Activated CD8-positive, alpha-beta memory T cell treated with anti-CD3 and anti-CD28 coated beads, Interleukin-2, amount 50 U/mL, for 1 hour (primary cell): ENCODE results near the gene RBM20.
"Not testable (repeated sequence)": the region's sequence is repeated elsewhere in the genome, so short reads cannot be mapped to it uniquely, and the experiment has no call there.

Experiments
- DNase-seq: peaks from one replicate; pipeline ENCODE4 v3.0.0-alpha.2; 2020; ENCODE audit errors: extremely low read depth

Gene RBM20

GRCh38 chr10:110704906-110705476, 60.9 kb downstream of the RBM20 start:
- no peak for DNase-seq

- not testable (repeated sequence) for DNase-seq
Measured at GRCh38 chr10:110705596-110705995, 61.5 kb downstream of the RBM20 start.

DNA sequence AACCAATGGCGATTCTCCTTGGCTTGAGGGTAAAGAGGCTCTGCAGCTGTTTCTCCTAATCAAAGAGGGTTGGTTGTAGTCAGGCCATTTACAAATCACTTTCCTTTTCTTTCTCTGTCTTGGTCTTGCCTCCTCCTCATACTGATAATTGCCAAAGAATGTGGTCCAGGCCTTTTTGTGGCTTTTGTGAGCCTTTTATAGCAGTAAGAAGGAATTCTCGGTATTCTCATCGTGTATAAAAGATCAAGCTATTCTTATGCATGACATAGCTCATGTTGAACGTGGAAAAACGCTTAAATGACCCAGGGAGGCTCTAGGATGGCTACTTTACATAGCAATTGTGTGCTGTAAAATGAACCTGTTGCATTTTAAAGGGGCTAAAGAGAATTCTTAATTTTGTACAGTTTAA, 62.6 kb downstream of the RBM20 start:
- DNase-seq, result no peak

- no peak for DNase-seq
Measured at GRCh38 chr10:110708776-110709443, 64.8 kb downstream of the RBM20 start.

GRCh38 chr10:110709444-110709828, 65.3 kb downstream of the RBM20 start:
- no peak for DNase-seq

GRCh38 chr10:110709964-110710587, 65.9 kb downstream of the RBM20 start:
- no peak for DNase-seq

DNA sequence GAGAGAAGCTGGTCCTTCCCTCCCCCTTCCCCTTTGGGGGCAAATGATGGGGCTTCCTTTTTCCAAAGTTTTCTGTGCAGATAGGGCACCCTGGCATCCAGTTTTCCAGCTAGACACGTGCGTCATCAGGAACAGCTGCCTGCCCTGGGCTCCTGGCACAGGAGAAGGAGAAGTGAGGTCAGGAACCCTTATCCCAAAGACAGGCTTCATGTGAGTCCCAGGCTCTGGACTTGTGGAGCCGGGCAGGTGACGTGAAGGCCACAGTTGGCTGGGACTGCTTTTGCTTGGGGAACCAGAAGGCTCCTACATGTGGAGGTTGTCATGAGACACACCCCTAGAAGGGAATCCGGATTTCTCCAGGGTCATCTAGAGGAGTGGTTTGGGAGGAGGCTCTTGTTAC, 66.5 kb downstream of the RBM20 start:
- no peak for DNase-seq

- no peak for DNase-seq
Measured at GRCh38 chr10:110711382-110711781, 67.2 kb downstream of the RBM20 start.

GRCh38 chr10:110714356-110714755, 70.2 kb downstream of the RBM20 start:
- no peak for DNase-seq

DNA sequence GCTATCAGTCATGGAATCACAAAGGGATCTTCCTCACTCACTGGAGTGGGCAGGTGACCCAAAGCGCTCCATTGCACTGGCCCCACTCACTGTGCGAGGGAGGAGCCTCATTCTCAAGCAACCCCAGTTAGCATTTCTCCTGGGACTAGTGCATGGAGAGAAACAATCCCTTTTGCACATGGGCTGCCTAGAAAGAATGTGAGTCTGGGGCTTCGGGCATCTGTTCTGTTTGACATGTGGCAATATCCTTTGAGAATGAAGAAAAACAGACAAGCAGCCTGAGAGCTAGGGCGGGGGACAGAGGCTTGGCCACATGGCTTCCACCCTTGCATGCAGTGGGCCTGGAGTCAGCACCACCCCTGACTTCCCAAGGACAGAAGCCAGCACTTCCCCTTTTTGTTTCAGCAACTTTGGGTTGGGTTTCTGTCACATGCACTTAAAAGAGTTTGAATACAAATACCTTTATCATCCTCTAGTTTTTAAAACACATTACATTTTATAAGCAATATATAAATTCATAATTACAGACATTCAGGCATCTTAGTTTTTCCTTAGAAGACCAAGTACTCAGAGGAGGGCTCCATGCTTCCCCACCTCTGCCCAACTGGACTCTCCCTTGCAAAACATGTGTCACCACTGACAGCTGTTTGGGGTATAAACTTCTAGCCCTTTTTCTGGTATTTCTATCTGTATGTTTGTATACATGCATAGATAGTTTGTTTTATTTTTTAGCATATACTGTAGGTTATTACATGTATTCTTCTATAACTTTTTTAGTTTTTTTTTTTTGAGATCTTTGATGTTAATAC, 73.8 kb downstream of the RBM20 start:
- DNase-seq, result no peak

- no peak for DNase-seq
Measured at GRCh38 chr10:110721406-110722038, 77.4 kb downstream of the RBM20 start.

DNA sequence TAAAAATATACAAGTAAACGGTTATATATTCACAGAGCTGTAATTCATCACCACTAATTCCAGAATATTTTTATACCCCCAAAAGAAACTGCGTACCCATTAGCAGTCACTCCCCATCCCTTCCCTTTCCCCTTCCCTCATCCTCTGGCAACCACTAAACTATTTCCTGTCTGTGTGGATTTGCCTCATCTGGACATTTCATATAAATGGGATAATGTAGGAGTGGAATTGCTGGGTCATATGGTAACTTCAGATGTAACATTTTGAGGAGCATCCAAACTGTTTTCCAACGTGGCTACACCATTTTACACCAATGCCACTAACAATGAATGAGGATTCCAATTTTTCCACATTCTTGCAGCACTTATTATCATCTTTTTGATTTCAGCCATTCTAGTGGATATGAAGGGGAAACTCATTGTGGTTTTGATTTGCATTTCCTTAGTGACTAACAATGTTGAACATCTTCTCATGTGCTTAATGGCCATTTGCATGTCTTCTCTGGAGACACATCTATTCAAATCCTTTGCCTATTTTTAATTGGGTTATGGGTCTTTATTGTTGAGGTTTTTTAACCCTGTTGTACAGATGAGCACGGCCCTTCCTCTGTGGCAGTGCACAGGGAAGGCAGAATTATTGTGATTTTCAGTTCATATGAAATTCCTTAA, 79.2 kb downstream of the RBM20 start:
- no peak for DNase-seq

DNA sequence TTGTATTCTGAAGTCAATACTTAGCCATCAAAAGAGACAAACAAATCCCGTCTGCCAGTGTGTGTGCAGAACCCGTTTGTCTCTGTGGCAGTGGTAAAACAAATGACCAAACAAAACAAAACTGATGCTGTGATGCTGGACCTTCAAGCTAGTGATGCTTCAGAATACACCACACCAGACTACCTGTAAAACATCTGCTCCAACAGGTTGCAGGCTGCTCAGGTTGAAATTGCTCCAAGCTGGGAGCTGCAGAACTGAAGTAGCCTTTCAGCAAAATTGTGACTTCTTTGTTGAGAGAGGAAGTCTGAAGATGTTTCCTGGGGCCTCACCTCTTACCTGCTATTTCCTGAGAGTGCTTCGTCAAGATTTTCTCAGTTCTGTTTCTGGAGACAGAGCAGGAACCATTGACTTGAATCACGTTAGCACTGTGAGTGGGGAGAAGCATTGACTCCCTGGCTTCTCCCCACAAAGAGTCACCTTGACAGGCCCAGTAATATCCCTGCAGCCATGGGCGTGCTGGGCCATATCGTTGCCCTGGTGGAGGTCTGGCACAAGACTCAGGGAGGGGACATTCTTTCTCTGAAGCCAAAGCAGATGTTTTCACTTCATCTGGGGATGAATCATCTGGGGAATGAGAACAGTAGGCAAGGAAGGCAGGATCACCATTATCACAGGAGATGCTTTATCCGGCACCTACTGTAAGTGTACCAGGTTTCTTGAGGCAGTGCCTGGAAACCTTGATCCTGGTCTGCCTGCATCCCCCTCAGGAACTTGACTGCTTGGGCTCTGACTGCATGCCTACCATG, 80.2 kb downstream of the RBM20 start:
- DNase-seq, result no peak

GRCh38 chr10:110724937-110725336, 80.8 kb downstream of the RBM20 start:
- no peak for DNase-seq

DNA sequence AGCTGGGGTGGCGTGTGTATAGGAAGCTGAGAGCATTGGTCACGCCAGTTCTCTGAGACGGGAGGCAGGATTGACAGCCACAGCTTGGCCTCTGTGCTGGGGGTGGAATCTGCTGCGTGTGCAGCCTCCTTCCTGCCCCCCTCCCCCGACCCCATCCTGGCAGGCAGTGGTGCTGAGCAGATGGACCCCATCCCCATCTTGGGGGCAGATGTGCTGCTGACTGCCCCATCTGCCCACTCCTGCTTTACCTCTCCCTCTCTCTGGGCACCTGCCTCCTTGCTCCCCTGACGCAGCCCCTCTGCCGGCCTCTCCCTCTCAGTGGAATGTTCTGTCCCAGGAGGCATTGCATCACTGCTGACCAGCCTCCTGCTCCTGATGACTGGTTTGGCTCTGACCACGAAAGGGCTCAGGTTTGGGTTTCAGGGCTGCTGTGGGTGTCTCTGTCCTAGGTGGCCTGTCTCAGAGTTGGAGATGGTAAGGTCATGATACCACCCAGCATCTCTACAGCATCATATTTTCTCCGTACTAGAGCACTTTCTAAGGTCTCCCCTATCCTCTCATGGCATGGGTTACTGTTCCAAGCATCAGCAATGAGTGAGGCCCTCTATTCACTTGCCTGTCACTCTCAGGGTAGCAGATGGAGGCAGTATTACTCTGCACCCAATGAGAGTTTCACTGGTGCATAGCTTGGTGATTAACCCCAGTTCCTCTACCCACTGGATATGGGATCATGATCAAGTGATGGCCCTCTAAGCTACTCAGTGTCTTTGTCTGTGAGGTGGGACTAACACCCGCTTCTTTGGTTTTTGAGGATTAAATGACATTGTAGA, 81.9 kb downstream of the RBM20 start:
- DNase-seq, result no peak

- DNase-seq, result not testable (repeated sequence)
Measured at GRCh38 chr10:110727785-110728184, 83.6 kb downstream of the RBM20 start.

GRCh38 chr10:110730345-110731050, 86.4 kb downstream of the RBM20 start:
- no peak for DNase-seq

DNA sequence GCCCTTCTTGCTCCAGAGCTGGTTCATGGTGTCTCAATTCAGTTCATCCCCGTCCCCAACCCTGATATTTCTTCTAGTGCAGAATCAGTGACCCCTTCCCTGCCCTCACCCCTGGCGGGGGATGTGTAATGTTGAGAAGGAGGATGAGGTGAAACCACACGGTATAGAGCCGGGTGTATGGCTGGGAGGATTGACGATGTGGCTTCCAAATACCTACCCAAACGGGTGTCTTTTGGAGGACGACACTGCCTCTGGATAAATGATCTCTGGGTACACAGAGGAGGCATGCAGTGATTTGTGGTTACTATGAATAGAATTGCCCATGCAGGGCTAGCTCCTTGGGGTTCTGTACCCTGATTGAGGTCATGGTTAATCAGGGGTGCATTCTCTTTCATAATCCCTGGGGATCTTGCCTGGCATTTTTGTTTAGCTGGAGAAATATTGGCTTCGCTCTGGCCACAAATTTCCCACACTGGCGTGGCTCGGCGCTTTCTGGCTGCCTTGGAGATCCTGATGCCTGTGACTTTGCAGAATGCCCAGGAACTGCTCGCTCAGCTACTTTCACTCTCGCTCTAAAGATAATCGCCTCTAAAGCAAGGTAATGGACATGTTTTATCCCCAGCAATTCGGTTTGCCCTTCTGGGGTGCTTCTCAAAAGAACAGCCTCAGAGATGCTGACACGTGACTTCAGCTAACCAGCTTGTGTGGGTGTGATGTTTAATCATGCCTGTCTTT, 89.2 kb downstream of the RBM20 start:
- DNase-seq, result no peak
